Neural progenitor cell (in vitro differentiated cells): ENCODE results near the gene ATXN7. TPM values are rescaled to one million over a fixed set of nuclear protein-coding genes. Genes with fewer than 3 reads are reported as not detected.

Source experiments
- DNase-seq: peaks from one replicate; pipeline ENCODE4 v3.0.0-alpha.2; 2016; ENCODE audit warnings: low spot score
- H2AFZ ChIP-seq: fragments of 200-600 bp; sonication (generic); replicated peaks from 2 replicates; pipeline ENCODE4 v1.6.1; 2016; ENCODE audit warnings: antibody characterized with exemption
- H3F3A ChIP-seq: fragments of 200-600 bp; sonication (generic); 2 replicates; pipeline ENCODE4 v1.6.1; 2016; ENCODE audit warnings: antibody characterized with exemption, low read depth
- H3K27ac ChIP-seq: fragments of 200-600 bp; sonication (generic); 2 replicates; pipeline ENCODE4 v1.5.1; 2016; ENCODE audit warnings: mild to moderate bottlenecking
- H3K27me3 ChIP-seq: fragments of 200-600 bp; sonication (generic); 2 replicates; pipeline ENCODE4 v1.6.1; 2016; ENCODE audit warnings: mild to moderate bottlenecking, moderate library complexity
- H3K36me3 ChIP-seq: fragments of 200-600 bp; sonication (generic); 2 replicates; pipeline ENCODE4 v1.5.1; 2016
- H3K4me1 ChIP-seq: fragments of 200-600 bp; sonication (generic); 2 replicates; pipeline ENCODE4 v1.6.1; 2016; ENCODE audit warnings: mixed run types
- H3K4me2 ChIP-seq: fragments of 200-600 bp; sonication (generic); 2 replicates; pipeline ENCODE4 v1.6.1; 2016
- H3K4me3 ChIP-seq: fragments of 200-600 bp; sonication (generic); 2 replicates; pipeline ENCODE4 v1.5.1; 2016
- H3K79me2 ChIP-seq: fragments of 200-600 bp; sonication (generic); 2 replicates; pipeline ENCODE4 v1.6.1; 2016; ENCODE audit warnings: low read depth
- H3K9ac ChIP-seq: fragments of 200-600 bp; sonication (generic); 2 replicates; pipeline ENCODE4 v1.6.1; 2016
- H3K9me3 ChIP-seq: fragments of 200-600 bp; sonication (generic); 2 replicates; pipeline ENCODE4 v1.5.1; 2016; ENCODE audit warnings: low read depth
- H4K20me1 ChIP-seq: fragments of 200-600 bp; sonication (generic); 2 replicates; pipeline ENCODE4 v1.6.1; 2016; ENCODE audit warnings: low read depth
- H3K27ac Mint-ChIP-seq: 3 replicates; pipeline ENCODE4 v1.8.0; 2021; ENCODE audit warnings: mixed read lengths
- H3K27me3 Mint-ChIP-seq: 2 replicates; pipeline ENCODE4 v1.8.0; 2022; ENCODE audit warnings: low read depth, mild to moderate bottlenecking, inconsistent platforms, moderate library complexity, mixed read lengths; ENCODE audit not compliant: insufficient read depth
- H3K36me3 Mint-ChIP-seq: 3 replicates; pipeline ENCODE4 v1.8.0; 2021; ENCODE audit warnings: mixed read lengths
- H3K4me1 Mint-ChIP-seq: 3 replicates; pipeline ENCODE4 v1.8.0; 2021; ENCODE audit warnings: mixed read lengths
- H3K4me3 Mint-ChIP-seq: 3 replicates; pipeline ENCODE4 v1.8.0; 2021; ENCODE audit warnings: mild to moderate bottlenecking, moderate library complexity, mixed read lengths
- H3K9me3 Mint-ChIP-seq: 3 replicates; pipeline ENCODE4 v1.8.0; 2020; ENCODE audit warnings: mixed read lengths
- EZH2 ChIP-seq: fragments of 200-600 bp; sonication (generic); IDR thresholded peaks from 2 replicates; pipeline ENCODE4 v1.6.1; 2017; ENCODE audit warnings: antibody characterized with exemption, mild to moderate bottlenecking, moderate library complexity
- EZH2phosphoT487 ChIP-seq: fragments of 200-600 bp; sonication (generic); IDR thresholded peaks from 2 replicates; pipeline ENCODE4 v1.6.1; 2017; ENCODE audit warnings: antibody characterized with exemption
- total RNA-seq: library from RNA; depleted of rRNA; stranded (reverse); fragments of >200 nt; gene quantifications from 2 replicates; pipeline ENCODE4 v1.2.3, GENCODE V29; 2015; ENCODE audit warnings: low replicate concordance
- TF ChIP-seq, protein P1 (sequence below): fragments of 200-600 bp; sonication (generic); IDR thresholded peaks from 2 replicates; pipeline ENCODE4 v1.5.1; 2017; ENCODE audit warnings: antibody characterized with exemption, mild to moderate bottlenecking

Gene ATXN7
- total RNA-seq, 1 donor from 2014 or later: 30.4 TPM

GRCh38 chr3:63830526-63830925 lies 33.1 kb upstream of the ATXN7 start:
- no peak overlapping the region for H3K4me3 Mint-ChIP-seq
- H3K27me3 Mint-ChIP-seq: no peaks in the 10 kb centered on the region
- no peak for TF ChIP-seq EZH2
- TF ChIP-seq, protein P1, sequence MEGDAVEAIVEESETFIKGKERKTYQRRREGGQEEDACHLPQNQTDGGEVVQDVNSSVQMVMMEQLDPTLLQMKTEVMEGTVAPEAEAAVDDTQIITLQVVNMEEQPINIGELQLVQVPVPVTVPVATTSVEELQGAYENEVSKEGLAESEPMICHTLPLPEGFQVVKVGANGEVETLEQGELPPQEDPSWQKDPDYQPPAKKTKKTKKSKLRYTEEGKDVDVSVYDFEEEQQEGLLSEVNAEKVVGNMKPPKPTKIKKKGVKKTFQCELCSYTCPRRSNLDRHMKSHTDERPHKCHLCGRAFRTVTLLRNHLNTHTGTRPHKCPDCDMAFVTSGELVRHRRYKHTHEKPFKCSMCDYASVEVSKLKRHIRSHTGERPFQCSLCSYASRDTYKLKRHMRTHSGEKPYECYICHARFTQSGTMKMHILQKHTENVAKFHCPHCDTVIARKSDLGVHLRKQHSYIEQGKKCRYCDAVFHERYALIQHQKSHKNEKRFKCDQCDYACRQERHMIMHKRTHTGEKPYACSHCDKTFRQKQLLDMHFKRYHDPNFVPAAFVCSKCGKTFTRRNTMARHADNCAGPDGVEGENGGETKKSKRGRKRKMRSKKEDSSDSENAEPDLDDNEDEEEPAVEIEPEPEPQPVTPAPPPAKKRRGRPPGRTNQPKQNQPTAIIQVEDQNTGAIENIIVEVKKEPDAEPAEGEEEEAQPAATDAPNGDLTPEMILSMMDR: no peak
- no peak for TF ChIP-seq EZH2phosphoT487
- H2AFZ ChIP-seq: no peak overlapping the region
- no peaks in the 10 kb centered on the region for H3K27me3 ChIP-seq
- H3K9ac ChIP-seq: no peak overlapping the region
- H3K4me2 ChIP-seq: no peak overlapping the region
- no peaks in the 10 kb centered on the region for H3K4me1 Mint-ChIP-seq
- no peaks in the 10 kb centered on the region for H3F3A ChIP-seq
- H3K27ac Mint-ChIP-seq: no peak overlapping the region
- no peak overlapping the region for H3K4me3 ChIP-seq
- no peaks in the 10 kb centered on the region for H3K9me3 Mint-ChIP-seq
- H3K4me1 ChIP-seq: peaks cover 6% of the 10 kb centered on the region
- H3K27ac ChIP-seq: no peak overlapping the region
- H3K36me3 ChIP-seq: peaks cover 8% of the 10 kb centered on the region
- DNase-seq: no peak
- H3K9me3 ChIP-seq: no peaks in the 10 kb centered on the region
- H3K79me2 ChIP-seq: no peaks in the 10 kb centered on the region
- H3K36me3 Mint-ChIP-seq: peaks cover 19% of the 10 kb centered on the region
- no peaks in the 10 kb centered on the region for H4K20me1 ChIP-seq

DNA sequence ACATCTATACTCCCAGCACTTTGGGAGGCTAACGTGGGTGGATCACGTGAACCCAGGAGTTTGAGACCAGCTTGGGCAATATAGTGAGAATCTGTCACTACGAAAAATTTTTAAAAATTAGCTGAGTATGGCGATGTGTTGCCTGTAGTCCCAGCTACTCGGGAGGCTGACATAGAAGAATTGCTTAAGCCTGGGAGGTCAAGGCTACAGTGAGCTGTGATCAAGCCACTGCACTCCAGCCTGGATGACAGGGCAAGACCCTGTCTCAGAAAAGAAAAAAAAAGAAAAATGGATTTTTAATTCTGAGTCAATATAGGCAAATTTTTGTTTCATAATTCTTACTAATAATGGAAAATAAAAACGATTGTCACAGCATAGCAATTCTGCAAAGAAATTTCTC lies 31.3 kb upstream of the ATXN7 start:
- Histone ChIP-seq H3K4me1 (no peaks in the 10 kb centered on the region), H3K9ac (no peak overlapping the region), H3K9me3 (no peaks in the 10 kb centered on the region), H3K27ac (no peak overlapping the region), H3K27me3 (no peaks in the 10 kb centered on the region), H3K4me2 (no peak overlapping the region), H3K36me3 (peaks cover 12% of the 10 kb centered on the region), H3K79me2 (no peaks in the 10 kb centered on the region), H3K4me3 (no peak overlapping the region), H3F3A (no peaks in the 10 kb centered on the region), H2AFZ (no peak overlapping the region), H4K20me1 (no peaks in the 10 kb centered on the region)
- no peaks in the 10 kb centered on the region for H3K27me3 Mint-ChIP-seq
- no peak overlapping the region for H3K4me3 Mint-ChIP-seq
- H3K27ac Mint-ChIP-seq: no peak overlapping the region
- peaks cover 17% of the 10 kb centered on the region for H3K36me3 Mint-ChIP-seq
- TF ChIP-seq, protein P1: no peak
- TF ChIP-seq EZH2phosphoT487: no peak
- TF ChIP-seq EZH2: no peak
- DNase-seq: no peak
- no peaks in the 10 kb centered on the region for H3K9me3 Mint-ChIP-seq
- H3K4me1 Mint-ChIP-seq: no peaks in the 10 kb centered on the region

DNA sequence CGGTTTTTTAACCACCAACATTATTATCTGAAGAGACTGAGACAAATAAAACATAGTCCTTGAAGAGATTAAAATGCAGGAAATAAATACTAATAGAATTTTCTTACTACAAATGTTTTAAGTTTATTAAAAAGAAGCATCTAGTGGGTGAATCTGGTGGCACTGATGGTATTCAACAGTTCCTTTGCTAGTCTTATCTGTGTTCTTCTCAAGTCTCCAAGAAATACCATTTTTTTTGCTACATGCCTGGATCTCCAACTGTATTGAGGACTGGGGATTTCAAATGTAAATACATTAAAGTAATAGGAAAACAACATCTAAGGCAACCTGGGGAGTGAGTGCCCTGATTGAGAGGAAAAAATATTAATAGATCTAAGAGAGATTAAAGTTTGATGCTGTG lies 22.0 kb upstream of the ATXN7 start:
- Histone ChIP-seq H3K4me1 (no peaks in the 10 kb centered on the region), H3K9me3 (no peaks in the 10 kb centered on the region), H3K27ac (no peak overlapping the region), H3F3A (no peaks in the 10 kb centered on the region), H2AFZ (no peak overlapping the region), H3K27me3 (no peaks in the 10 kb centered on the region), H4K20me1 (no peaks in the 10 kb centered on the region), H3K4me3 (no peak overlapping the region), H3K36me3 (peaks cover 3% of the 10 kb centered on the region), H3K4me2 (no peak overlapping the region), H3K79me2 (peaks cover 12% of the 10 kb centered on the region), H3K9ac (no peak overlapping the region)
- Mint-ChIP-seq H3K9me3 (no peaks in the 10 kb centered on the region), H3K36me3 (peaks cover 13% of the 10 kb centered on the region), H3K27ac (no peak overlapping the region), H3K4me1 (peaks cover 8% of the 10 kb centered on the region), H3K4me3 (no peak overlapping the region), H3K27me3 (no peaks in the 10 kb centered on the region)
- TF ChIP-seq EZH2phosphoT487: no peak
- no peak for TF ChIP-seq EZH2
- TF ChIP-seq, protein P1: no peak
- DNase-seq: no peak
